GM19467 (cell line): Measurements from ENCODE around the gene EPN1.

ENCODE experiments used
- ATAC-seq: cut with Tn5 transposase; IDR thresholded peaks from one replicate; pipeline ENCODE4 v1.9.1; 2021; ENCODE audit warnings: mild to moderate bottlenecking, moderate library complexity; ENCODE audit not compliant: unreplicated experiment

The EPN1 gene

DNA sequence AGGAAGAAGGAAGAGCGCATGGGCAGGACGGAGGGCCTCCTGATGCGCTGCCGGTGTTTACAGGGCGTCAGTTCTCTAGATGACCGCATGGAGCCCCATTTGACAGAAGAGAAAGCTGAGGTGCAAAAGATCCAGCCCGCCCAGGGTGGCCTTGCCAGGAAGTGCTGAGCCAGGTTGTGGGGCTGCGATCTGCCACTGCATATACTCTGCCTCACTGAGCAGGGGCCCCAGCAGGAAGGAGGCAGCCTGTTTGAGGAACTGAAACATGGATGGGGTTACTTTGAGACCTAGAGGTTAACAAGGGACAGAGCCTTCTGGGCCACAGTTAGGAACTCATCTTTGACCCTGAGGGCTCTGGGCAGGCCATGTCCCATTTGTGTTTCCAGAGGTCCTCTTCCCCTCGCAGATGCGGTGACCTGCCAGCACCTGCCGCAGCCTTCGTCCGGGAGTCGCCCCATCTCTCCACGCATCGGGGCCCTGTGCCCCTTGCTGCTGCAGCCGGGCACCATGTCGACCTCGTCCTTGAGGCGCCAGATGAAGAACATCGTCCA lies 3.2 kb downstream of the EPN1 start:
- peak; percentile 62 for ATAC-seq

DNA sequence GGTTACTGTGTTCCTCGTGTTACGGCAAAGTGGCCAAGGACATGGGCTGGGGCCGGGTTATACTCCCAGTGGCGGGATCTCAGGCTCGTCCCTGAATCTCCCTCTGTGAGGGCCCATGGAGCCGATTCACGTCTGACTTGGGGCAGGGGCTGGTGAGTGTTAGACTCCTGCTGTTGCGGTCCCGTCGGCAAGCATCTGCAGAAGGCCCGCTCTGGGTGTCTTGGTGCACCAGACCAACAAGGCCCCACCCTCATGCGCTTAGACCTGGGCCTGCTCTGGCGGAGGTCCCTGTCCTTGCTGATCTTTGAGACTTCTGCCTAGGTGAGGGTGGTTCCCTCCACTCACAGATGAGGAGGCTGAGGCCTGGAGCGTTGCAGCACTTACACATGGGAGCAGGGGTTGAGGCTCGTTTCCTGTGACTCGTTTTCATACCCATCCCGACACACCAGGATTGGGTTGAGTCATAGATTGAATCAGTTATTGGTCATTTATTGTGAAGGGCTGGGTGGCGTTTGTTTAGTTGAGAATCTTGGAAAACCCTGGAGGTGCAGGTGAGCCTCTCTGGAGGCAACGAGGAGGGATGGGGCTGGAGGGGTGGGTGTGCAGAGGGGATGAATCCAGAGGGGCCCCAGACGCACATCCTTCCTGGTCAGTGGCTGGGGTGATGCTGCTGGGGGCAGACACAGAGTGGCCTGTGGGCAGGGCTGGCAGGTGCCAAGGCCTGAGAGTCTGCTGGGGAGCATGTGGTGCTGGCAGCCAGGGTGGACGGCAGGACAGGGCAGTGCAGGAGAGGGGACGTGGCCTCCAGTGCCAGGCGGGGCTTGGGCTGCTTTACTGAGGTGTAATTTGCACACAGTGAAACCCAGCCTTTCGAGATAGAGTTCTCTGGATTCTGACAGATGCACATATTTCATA lies 4.6 kb downstream of the EPN1 start:
- ATAC-seq: no peak

DNA sequence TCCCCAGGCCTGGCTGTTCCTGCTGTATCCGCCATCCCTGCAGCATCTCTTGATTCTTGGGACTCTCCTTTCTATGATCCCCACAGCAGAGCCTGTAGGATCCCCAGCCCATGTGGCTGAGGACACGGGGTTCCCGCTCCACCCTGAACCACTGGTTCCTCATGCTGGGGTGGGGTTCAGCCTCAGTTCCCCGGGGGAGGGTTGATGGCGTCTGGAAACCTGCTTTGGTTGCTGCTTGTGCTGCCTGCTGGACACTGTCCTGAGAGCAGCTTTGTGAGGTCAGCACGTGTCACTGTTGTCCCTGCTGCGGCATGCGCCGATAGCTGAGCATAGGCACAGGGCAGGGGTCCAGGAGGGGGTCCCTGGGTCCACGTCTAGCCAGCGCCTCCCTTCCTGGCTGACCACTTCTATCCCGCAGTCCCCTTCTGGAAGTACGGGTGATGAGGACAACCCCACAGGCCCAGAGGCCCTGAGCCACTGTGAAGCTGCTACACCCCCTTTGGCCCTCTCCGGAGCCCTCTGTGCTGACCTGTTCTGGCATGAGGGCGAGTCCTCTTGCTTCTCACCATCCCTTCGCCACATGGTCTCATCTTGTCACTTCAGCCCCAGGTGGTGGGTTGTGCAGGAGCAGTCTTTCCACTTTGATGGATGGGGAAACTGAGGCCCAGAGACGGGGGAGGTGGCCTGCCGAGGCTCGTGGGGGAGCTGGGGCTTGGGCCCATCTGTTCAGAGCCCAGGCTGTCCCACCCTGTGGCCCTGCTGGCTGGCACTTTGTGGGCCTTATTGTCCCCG lies 5.5 kb downstream of the EPN1 start:
- ATAC-seq: no peak

DNA sequence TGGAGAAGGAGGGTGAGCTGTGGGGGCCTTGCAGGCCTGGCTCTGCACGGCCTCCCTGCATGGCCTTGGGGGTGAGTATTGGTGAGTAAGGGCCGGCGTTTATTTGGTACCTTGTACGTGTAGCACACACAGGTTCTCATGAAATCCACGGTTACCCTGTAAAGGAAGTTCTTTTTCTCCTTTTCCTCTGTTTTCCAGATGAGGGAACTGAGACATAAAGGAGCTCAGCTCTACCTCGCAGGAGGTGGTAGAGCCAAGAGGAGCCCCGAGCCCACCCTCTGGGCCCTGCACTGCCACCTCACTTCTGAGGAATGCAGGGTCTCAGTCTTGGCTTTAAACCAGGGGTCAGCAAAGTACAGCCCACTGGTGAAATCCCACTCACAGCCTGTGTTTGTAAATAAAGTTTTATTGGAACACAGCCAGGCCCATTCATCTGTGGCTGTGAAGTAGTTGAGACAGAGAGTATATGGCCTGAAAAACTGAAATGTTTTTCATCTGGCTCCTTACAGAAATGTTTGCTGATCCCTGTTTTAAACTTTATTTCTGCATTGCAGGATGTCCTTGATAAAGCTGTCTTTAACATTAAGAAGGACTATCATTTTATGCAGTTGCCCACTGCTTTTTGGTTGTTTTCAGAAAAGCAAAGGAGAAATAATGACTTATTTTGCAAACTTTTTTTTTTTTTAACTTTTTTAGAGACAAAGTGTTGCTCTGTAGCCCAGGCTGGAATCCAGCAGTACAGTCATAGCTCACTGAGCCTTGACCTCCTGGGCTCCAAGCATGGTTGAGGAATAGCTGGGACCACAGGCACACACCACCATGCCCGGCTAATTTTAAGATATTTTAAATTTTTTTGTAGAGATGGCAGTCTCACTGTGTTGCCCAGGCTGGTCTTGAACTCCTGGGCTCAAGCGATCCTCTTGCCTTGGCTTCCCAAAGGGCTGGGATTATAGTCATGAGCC lies 6.4 kb downstream of the EPN1 start:
- no peak for ATAC-seq

DNA sequence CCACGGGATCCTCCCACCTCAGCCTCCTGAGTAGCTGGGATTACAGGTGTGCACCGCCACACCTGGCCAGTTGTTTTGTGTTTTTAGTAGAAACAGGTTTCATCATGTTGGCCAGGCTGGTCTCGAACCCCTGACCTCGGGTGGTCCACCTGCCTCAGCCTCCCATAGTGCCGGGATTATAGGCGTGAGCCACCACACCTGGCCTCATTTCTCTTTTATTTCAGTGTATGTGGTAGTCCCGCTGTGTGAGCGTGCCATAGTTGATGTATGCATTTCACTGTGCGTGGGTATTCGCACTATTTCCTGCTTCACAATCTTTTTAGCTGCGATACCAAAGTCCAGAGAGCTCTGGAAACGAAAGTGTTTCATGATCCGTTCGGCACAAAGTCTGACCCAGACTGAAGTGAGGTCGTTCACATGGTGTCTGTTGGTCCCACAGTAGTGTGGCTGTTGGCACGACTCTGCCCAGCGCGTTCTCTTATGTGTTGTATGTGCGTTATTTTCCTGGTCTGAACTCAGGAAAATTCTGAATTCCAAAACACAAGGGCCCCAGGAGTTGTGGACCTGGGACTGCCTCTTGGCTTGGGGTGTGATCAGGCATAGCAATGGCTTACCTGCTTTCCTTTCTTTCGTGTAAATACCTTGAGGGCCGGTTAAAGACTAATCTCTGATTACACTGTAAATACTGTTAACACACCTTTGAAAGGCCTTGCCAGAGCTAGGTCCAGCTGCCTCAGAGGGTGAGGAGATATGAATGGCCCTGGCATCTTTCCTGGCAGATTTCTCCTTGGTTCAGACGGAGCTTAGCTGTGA lies 8.6 kb downstream of the EPN1 start:
- ATAC-seq: no peak

DNA sequence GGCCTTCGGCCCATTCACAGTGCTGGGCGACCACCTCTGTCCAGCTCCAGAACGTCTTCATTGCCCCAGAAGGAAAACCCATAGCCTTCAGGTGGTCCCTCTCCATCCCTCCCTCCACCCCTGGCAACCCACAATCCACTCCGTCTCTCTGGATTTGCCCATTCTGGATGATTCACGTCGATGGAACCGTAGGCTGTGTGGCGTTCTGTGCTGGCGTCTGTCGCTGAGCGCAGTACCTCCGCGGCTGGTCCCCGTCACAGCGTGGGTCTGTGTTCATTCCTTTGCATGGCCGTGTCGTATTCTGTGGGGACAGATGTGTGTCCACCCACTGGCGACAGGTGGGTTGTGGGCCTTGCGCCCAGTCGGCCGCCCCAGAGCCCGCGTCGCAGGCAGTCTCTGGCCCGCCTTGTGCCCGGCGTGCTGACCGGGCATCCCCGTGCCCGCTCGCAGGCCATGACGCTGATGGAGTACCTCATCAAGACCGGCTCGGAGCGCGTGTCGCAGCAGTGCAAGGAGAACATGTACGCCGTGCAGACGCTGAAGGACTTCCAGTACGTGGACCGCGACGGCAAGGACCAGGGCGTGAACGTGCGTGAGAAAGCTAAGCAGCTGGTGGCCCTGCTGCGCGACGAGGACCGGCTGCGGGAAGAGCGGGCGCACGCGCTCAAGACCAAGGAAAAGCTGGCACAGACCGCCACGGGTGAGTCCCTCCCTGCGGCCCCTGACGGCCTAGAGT lies 10.1 kb downstream of the EPN1 start:
- ATAC-seq: no peak

DNA sequence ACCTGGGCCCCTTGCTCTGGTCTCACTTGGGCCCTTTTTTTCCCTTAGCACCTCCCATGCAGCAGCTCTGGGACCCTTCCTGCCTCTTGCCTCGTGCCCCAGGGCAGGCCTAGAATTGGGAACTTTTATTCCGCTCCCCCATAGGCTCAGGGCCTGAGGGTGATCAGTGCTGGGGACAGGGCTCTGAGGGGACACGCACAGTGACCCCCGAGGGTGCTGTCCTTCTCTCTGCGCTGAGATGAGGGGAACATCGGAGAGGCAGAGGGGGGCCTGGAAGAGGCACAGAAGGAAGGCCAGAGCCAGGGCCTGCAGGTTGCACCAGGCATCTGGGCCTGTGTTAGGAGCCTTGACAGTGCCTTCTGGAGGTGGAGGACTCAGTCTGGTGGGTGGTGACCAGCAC lies 10.8 kb downstream of the EPN1 start:
- ATAC-seq: no peak

DNA sequence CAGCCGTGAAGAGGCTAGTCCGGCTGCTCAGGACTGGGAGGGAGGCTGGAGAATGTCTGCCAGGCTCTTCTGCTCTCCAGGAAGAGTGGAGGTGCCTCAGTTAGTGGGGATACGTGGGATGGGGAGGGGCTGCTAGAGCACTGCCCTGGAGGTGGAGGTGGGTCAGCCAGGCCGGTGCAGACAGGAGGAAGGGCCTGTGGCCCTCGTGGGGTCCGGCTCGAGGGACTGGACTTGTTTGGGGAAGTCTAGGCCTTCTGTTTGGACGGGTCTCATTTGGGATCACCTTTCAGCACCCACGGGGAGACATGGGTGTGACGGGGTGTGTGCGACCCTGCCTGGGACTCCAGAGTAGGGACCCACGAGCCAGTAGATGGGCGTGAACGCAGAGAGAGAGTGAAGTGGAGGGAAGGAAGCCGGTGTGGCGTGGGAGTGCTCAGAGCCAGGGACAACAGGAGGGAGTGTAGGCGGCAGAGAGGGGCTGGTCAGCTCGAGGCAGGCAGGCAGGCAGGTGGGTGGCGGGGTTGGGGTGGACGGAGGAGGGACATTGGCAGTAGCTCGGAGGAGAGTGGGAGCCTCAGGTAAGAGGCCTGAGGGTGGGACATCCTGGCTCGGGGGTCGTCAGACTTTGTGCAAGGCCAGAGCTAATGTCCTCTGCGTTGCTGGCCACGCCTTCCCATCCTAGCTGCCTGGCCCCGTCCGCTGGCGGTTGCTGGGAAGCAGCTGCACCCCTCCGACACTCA lies 11.5 kb downstream of the EPN1 start:
- no peak for ATAC-seq

DNA sequence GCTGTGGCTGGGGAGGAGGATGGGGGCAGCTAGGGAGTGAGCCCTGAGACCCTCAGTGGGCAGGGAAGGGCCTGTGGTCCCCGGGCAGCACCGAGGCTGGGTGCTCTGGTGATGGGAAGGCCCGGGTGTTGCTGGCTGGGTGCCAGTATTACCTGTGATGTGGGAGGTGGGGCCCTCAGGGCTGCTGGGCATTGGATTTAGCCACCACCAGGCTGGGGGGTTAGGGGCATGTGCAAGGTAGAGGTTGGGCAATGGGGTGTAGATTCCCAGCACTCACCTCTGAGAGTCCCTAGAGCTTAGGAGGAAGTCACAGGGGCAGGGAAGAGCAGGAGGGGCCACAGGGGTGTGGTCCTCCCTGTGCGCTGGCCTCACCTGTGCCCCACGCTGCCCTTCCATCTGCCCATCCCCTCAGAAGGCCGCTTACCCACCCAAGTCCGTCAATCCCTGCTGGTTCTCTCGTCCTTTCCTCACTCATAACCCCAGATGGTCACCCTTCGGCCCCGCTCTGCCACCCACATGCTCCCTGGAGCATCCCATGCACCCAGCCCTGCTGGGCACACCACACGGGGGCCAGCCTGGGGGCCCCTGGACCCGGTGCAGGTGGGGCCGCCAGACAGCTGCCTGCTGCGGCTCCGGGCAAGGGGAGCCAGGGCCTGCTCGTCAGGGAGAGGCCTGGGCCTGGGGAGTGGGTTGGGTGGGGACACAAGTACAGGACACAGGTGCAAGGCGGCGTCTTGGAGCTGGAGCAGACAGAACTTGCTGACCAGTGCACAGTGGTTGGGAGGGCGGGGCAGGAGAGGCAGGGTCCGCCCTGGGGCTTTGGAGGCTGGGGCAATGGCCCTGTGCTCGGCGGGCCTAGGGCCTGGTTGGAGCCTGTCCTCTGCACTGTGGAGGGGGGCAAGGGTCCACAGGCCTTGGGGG lies 12.5 kb downstream of the EPN1 start:
- ATAC-seq: no peak

DNA sequence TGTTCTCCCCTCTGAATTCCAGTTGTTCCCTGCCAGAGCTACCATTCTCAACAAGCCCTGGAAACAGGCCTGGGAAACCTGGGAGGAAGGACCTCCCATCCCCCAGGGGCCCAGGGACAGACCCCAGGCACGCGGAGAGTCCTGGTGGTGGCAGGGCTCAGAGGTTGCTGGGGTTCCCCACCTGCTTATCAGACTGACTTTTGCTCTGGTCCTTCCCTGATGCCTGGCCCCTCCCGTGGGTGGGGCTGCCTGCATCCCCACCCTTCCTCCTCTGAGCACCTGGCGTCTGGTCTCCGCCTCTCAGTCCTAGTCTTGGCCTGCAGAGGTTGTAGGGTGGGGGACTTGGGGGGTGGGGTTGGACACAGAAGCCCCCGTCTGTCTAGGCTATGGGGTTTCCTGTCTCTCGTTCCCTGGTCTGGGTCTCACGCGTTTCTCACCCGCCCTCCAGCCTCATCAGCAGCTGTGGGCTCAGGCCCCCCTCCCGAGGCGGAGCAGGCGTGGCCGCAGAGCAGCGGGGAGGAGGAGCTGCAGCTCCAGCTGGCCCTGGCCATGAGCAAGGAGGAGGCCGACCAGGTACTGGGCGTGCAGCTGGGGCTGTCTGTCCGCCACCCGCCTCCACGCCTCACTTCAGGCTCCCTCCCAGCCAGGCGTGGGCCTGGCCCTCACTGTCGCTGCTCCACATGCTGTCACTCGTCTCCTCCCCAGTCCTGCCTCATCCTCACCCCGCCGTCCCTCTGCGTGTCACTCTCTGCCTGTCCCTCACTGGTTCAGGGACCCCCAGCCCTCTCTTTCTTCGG lies 13.6 kb downstream of the EPN1 start:
- no peak for ATAC-seq

DNA sequence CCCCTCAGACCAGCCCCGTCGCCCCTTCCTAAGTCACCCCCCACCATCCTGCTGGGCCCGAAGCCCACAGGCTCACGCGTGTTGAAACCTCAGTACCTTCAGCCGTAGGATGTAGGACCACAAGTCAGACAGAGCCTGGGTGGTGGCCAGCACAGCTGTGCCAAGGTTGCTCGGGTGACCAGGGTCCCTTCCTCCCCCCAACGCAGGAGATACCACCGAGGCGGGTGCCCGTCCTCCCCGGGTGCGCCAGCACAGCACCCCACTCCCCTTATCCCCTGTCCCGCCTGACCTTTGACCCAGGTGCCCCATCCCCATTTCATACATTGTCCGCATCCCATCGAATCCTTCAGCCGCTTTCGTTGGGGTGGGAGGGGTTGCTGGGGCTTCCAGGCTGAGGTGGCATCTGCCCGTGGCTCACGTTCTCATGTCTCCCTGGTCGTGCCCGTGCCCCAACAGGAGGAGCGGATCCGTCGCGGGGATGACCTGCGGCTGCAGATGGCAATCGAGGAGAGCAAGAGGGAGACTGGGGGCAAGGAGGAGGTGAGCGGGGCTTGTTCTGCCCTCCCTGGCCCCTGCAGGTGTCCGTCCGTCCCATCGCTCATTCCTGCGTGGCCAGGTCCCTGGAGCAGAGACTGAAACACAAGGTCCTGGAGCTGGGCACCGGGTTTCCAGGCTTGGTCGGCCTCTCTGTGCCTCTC lies 14.5 kb downstream of the EPN1 start:
- ATAC-seq: no peak

DNA sequence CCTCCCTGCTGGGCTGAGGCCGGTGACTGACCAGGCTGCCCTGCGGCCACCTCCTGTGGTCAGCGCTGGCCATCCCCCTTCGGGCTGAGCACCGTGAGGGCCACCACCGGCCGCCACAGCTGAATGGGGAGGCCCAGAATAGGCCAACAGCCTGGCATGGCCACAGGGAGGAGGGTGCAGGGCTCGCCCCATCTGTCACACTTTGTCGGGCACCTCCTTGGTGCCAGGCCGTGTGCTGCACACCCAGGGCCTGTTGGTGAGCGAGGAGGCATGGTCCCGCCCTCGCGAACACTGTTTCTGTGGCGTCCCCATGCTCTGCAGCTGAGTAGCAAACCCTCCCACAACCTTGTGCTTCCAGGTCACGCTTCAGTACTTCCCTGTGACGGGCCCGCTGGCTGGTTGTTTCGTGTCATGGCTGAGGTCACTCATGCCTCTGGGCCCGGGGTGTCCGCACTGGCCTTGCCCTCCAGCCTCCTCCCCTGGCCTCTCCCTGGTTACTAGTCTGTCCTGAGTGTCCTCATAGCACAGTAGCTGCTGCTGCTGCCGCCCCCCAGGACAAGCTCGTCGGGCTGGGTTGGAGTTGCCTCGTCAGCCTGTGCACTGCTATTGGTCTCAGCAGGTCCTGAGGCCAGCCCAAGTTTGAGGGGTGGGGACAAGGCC lies 15.2 kb downstream of the EPN1 start:
- ATAC-seq: no peak

DNA sequence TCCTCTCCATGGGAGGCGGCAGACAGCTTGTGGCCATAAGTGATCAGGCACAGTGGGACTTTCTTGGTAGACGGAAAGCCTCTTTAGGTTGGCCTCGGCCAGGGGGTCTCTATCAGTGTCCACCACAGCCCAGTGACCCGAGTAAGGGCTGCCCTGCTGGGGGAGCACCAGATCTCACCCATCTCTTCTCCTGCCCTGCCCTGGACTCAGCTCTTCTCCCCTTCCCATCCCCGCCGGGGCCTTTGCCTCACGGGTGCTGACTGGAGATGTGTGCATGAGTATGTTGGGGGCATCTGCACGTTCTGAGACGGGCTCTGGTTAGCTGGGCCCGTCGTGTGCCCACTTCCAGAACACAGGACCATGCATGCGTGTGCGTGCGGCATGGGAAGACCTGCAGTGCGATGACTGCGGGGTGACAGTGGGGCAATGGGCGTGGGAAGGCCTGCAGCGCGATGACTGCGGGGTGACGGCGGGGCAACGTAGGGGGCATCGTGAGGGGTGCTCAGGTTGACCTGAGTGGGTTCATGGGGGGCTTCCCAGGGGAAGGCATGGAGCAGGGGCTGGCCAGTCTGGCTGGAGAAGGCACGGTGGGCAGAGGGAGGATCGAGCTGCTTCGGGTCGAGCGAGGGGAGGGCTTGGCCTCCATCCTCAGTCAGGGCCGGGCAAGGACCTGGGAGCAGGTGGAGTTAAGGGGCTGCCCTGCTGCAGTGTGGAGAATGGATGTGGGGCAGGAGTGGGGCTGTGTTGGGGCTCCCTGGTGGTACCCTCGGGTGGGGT lies 15.9 kb downstream of the EPN1 start:
- no peak for ATAC-seq

DNA sequence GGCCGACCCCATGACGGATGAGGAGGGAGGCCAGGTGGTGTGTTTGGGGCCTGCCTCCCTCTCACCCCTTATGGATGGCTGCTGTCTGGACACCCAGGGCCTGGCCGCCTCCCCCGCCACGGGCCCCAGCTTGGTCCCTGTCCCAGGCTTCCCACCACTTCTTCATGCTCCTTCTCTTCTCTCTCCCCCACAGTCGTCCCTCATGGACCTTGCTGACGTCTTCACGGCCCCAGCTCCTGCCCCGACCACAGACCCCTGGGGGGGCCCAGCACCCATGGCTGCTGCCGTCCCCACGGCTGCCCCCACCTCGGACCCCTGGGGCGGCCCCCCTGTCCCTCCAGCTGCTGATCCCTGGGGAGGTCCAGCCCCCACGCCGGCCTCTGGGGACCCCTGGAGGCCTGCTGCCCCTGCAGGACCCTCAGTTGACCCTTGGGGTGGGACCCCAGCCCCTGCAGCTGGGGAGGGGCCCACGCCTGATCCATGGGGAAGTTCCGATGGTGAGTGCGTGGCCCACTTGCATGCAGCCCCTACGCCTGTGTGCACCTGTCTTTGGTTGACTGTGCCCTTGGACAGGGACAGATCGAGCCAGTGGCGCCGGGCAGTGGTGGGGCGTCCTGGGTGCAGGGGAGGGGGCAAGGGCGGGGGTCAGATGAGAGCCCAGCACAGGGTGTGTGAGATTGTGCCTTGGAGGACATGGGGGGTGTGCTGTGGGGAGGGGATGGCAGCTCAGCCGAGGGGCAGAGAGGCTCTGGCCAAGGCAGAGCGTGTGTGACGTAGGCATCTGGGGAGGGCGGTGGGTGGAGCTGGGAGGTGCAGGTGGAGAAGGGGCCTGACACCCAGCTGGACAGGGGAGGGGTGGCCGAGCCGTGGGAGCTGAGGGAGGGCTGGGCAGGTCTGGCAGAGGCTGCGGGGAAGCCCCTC lies 16.8 kb downstream of the EPN1 start:
- no peak for ATAC-seq
